ENCODE results near the gene VPS33A.

GRCh38 chr12:122310626-122311333 lies 44.5 kb upstream of the VPS33A start:
- TF ChIP-seq CTCF (IDR thresholded peaks at IDR 0.05; ENCODE audit: control extremely low read depth in 1 of 3, insufficient read depth in 1 of 3, low read depth in 1 of 3, low read length in 3 of 3) (no peak), POLR2A (IDR thresholded peaks at IDR 0.05; ENCODE audit: control extremely low read depth in 1 of 2, low read depth in 2 of 2, low read length in 2 of 2) (no peak), FOSL1 (IDR thresholded peaks at IDR 0.05; ENCODE audit: insufficient read depth, low read depth, low read length) (no peak), JUND (IDR thresholded peaks at IDR 0.05; ENCODE audit: low read length) (no peak), RAD21 (IDR thresholded peaks at IDR 0.05 in 1 of 2, conservative IDR thresholded peaks at IDR 0.05 in 1 of 2; ENCODE audit: low read depth in 2 of 2, low read length in 2 of 2) (no peak), RFX5 (IDR thresholded peaks at IDR 0.05; ENCODE audit: borderline replicate concordance, low read depth, low read length) (no peak), SUZ12 (IDR thresholded peaks at IDR 0.05; ENCODE audit: low read length) (no peak), CREB1 (IDR thresholded peaks at IDR 0.05) (no peak)
